Lower lobe of right lung (tissue), 2 donors: ENCODE data around the gene ZC3H6. TPM values are rescaled to one million over a fixed set of nuclear protein-coding genes. Genes with fewer than 3 reads are reported as not detected.

Source experiments
- ATAC-seq, 2 donors: fragments of 200-7000 bp; cut with Tn5 transposase; one replicate each; pipeline ENCODE4 v1.9.1; 2020 to 2022; ENCODE audit warnings: mild to moderate bottlenecking in 2 of 2, moderate library complexity in 2 of 2
- DNase-seq: peaks from one replicate; pipeline ENCODE4 v3.0.0-alpha.2; 2020
- H3K27ac ChIP-seq: fragments of 200-600 bp; one replicate; pipeline ENCODE4 v1.8.0; 2022
- H3K27me3 ChIP-seq: fragments of 200-600 bp; one replicate; pipeline ENCODE4 v1.8.0; 2022; ENCODE audit warnings: low read depth
- H3K36me3 ChIP-seq: fragments of 200-600 bp; one replicate; pipeline ENCODE4 v1.8.0; 2022; ENCODE audit warnings: mild to moderate bottlenecking
- H3K4me1 ChIP-seq: fragments of 200-600 bp; one replicate; pipeline ENCODE4 v1.8.0; 2022
- H3K4me3 ChIP-seq: fragments of 200-600 bp; one replicate; pipeline ENCODE4 v1.8.0; 2022; ENCODE audit warnings: mild to moderate bottlenecking
- H3K9me3 ChIP-seq: fragments of 200-600 bp; one replicate; pipeline ENCODE4 v1.8.0; 2022
- intact Hi-C: fragments of 100-400 bp; cut with DNase I; formaldehyde crosslinking; loops from one replicate; pipeline ENCODE4 v1.11.0; 2022
- total RNA-seq: library from RNA; stranded (reverse); fragmentation: NEBNext Ultra II Directional; extraction: Animal tissue kit (Norgen Biotek cat#: 25700); gene quantifications from one replicate; pipeline ENCODE4 v1.2.1, GENCODE V29; 2021
- TF ChIP-seq, protein P1 (sequence below): fragments of 200-600 bp; IDR thresholded peaks from one replicate; pipeline ENCODE4 v1.8.0; 2022; ENCODE audit warnings: antibody characterized with exemption, mild to moderate bottlenecking
- donor health status: DM: no; HTN: yes; CAD: no; lungs with severe emphysema.

Gene ZC3H6
- total RNA-seq, 1 donor from 2014 or later = 18.0 TPM

GRCh38 chr2:112255875-112256274, 19.5 kb upstream of the ZC3H6 start:
- Histone ChIP-seq H3K4me3 (no peak overlapping the region), H3K27ac (no peak overlapping the region), H3K36me3 (no peaks in the 10 kb centered on the region), H3K27me3 (no peaks in the 10 kb centered on the region), H3K9me3 (no peaks in the 10 kb centered on the region), H3K4me1 (peaks cover 13% of the 10 kb centered on the region)
- intact Hi-C loops = no loop called here
- ATAC-seq (no peak), DNase-seq (no peak)
- TF ChIP-seq, protein P1, sequence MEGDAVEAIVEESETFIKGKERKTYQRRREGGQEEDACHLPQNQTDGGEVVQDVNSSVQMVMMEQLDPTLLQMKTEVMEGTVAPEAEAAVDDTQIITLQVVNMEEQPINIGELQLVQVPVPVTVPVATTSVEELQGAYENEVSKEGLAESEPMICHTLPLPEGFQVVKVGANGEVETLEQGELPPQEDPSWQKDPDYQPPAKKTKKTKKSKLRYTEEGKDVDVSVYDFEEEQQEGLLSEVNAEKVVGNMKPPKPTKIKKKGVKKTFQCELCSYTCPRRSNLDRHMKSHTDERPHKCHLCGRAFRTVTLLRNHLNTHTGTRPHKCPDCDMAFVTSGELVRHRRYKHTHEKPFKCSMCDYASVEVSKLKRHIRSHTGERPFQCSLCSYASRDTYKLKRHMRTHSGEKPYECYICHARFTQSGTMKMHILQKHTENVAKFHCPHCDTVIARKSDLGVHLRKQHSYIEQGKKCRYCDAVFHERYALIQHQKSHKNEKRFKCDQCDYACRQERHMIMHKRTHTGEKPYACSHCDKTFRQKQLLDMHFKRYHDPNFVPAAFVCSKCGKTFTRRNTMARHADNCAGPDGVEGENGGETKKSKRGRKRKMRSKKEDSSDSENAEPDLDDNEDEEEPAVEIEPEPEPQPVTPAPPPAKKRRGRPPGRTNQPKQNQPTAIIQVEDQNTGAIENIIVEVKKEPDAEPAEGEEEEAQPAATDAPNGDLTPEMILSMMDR = no peak

GRCh38 chr2:112256654-112257053, 18.7 kb upstream of the ZC3H6 start:
- no peaks in the 10 kb centered on the region for H3K36me3 ChIP-seq
- H3K27me3 ChIP-seq = no peaks in the 10 kb centered on the region
- H3K27ac ChIP-seq = no peak overlapping the region
- H3K9me3 ChIP-seq = no peaks in the 10 kb centered on the region
- TF ChIP-seq, protein P1 = no peak
- peaks cover 13% of the 10 kb centered on the region for H3K4me1 ChIP-seq
- intact Hi-C loops = no loop called here
- no peak for DNase-seq
- H3K4me3 ChIP-seq = no peak overlapping the region
- ATAC-seq = no peak

DNA sequence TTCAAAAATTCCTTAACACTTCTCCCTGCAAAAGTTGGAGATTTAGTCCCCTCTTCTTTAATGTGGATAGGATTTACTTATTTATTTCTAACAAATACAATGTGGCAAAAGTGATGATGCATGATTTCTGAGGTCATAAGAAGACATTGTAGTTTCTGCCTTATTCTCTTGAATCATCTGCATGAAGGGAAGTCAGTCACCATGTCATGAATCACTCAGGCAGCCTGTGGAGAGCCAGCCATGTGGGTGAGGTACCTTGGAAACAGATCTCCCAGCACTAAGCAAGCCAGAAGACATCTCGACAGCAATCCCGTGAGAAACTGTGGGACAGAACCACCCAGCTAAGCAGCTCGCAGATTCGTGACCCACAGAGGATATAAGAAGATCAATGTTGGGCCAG, 17.8 kb upstream of the ZC3H6 start:
- Histone ChIP-seq H3K36me3 (no peaks in the 10 kb centered on the region), H3K4me1 (peaks cover 13% of the 10 kb centered on the region), H3K27ac (no peak overlapping the region), H3K27me3 (no peaks in the 10 kb centered on the region), H3K9me3 (no peaks in the 10 kb centered on the region), H3K4me3 (no peak overlapping the region)
- intact Hi-C loops = no loop called here
- TF ChIP-seq, protein P1 = no peak
- no peak for ATAC-seq
- no peak for DNase-seq

DNA sequence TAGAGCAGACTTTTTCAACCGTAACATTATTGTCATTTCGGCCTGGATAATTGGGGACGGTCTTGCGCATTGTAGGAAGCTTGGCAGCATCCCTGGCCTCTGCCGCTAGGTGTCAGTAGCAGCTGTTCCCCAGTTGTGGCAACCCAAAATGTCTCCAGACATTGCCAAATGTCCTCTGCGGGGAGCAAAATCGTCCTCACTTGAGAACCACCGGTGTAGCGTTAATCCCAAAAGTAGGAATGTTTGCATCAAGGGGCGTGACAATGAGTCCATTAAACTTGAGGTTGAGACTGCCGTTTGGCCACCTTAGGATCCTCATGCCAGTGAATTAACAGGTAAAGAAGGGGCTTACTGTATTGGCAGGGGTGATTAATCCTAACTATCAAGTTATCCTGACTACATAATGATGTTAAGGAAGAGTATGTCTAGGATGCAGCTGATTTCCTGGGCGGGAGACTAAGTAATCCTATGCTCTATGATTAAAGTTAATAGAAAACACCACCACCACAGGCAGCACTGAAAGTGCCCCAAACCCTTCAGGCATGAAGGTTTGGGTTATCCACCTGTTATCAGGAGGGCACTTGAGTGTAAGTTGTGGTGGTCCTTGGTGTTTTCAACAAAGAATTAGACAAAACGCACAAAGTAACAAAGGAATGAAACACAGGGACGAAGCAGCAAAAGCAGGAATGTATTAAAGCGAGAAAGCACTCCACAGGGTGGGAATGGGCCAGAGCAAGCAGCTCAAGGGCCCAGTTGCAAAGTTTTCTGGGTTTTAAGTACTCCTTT, 15.7 kb upstream of the ZC3H6 start:
- Histone ChIP-seq H3K36me3 (no peaks in the 10 kb centered on the region), H3K9me3 (no peaks in the 10 kb centered on the region), H3K27me3 (no peaks in the 10 kb centered on the region), H3K4me3 (peak overlapping the region; percentile 22), H3K27ac (no peak overlapping the region), H3K4me1 (no peaks in the 10 kb centered on the region)
- intact Hi-C loops = no loop called here
- DNase-seq = peak; percentile 85
- peak; percentile 79 to 80 for ATAC-seq
- TF ChIP-seq, protein P1 = peak; percentile 96

GRCh38 chr2:112260295-112260625, 15.1 kb upstream of the ZC3H6 start:
- Histone ChIP-seq H3K27ac (no peak overlapping the region), H3K36me3 (no peaks in the 10 kb centered on the region), H3K9me3 (no peaks in the 10 kb centered on the region), H3K27me3 (no peaks in the 10 kb centered on the region), H3K4me3 (no peak overlapping the region), H3K4me1 (no peaks in the 10 kb centered on the region)
- TF ChIP-seq, protein P1 = no peak
- intact Hi-C loops = no loop called here
- DNase-seq (no peak), ATAC-seq (peak in 1 of 2 donors; percentile 8)
